Neural cell (in vitro differentiated cells): ENCODE results near the gene RIC3. TPM values are rescaled to one million over a fixed set of nuclear protein-coding genes. Genes with fewer than 3 reads are reported as not detected.

Source experiments
- H2AFZ ChIP-seq: fragments of 200-600, 300-800 bp; sonication (generic), shearing (Covaris generic); 2 replicates; pipeline ENCODE4 v1.6.0; 2014; ENCODE audit warnings: low read depth, mild to moderate bottlenecking, antibody characterized with exemption, low read length, moderate library complexity
- H3F3A ChIP-seq: fragments of 200-600 bp; shearing (Covaris generic); 2 replicates; pipeline ENCODE4 v1.6.1; 2016; ENCODE audit warnings: mild to moderate bottlenecking, moderate library complexity, mixed read lengths, antibody characterized with exemption, low read length; ENCODE audit not compliant: insufficient read depth, poor library complexity, severe bottlenecking
- H3K27ac ChIP-seq: fragments of 200-600, 300-800 bp; sonication (generic), shearing (Covaris generic); 2 replicates; pipeline ENCODE4 v1.5.1; 2014; ENCODE audit warnings: mild to moderate bottlenecking, low read length, moderate library complexity
- H3K27me3 ChIP-seq: fragments of 300-800, 200-600 bp; sonication (generic), shearing (Covaris generic); 2 replicates; pipeline ENCODE4 v1.6.0; 2014; ENCODE audit warnings: mild to moderate bottlenecking, low read depth, low read length, moderate library complexity; ENCODE audit not compliant: insufficient read depth
- H3K36me3 ChIP-seq: fragments of 300-800, 200-600 bp; sonication (generic), shearing (Covaris generic); 2 replicates; pipeline ENCODE4 v1.5.1; 2014; ENCODE audit warnings: mild to moderate bottlenecking, antibody characterized with exemption, low read length, moderate library complexity; ENCODE audit not compliant: insufficient read depth
- H3K4me2 ChIP-seq: fragments of 300-800, 200-600 bp; sonication (generic), shearing (Covaris generic); 2 replicates; pipeline ENCODE4 v1.6.0; 2014; ENCODE audit warnings: mild to moderate bottlenecking, low read length
- H3K4me3 ChIP-seq: fragments of 300-800, 200-600 bp; sonication (generic), shearing (Covaris generic); 2 replicates; pipeline ENCODE4 v1.5.1; 2014; ENCODE audit warnings: mild to moderate bottlenecking, low read length, moderate library complexity
- H3K79me2 ChIP-seq: fragments of 200-600 bp; shearing (Covaris generic); replicated peaks from 2 replicates; pipeline ENCODE4 v1.6.0; 2014; ENCODE audit warnings: mild to moderate bottlenecking, low read length, moderate library complexity; ENCODE audit not compliant: insufficient read depth
- H3K9ac ChIP-seq: fragments of 300-800, 200-600 bp; sonication (generic), shearing (Covaris generic); 2 replicates; pipeline ENCODE4 v1.6.1; 2016; ENCODE audit warnings: mild to moderate bottlenecking, low read length, mixed read lengths
- H3K9me2 ChIP-seq: fragments of 200-600 bp; shearing (Covaris generic); 2 replicates; pipeline ENCODE4 v1.6.1; 2016; ENCODE audit warnings: mild to moderate bottlenecking, low read length, mixed read lengths; ENCODE audit not compliant: insufficient read depth
- H3K9me3 ChIP-seq: fragments of 200-600, 300-800 bp; sonication (generic), shearing (Covaris generic); 2 replicates; pipeline ENCODE4 v1.6.1; 2016; ENCODE audit warnings: mild to moderate bottlenecking, mixed run types, low read length, moderate library complexity, mixed read lengths
- H4K20me1 ChIP-seq: fragments of 200-600 bp; shearing (Covaris generic); 2 replicates; pipeline ENCODE4 v1.6.1; 2016; ENCODE audit warnings: mild to moderate bottlenecking, mixed run types; ENCODE audit not compliant: insufficient read depth
- EP300 ChIP-seq: fragments of 450-650 bp; conservative IDR thresholded peaks from 2 replicates; pipeline ENCODE4 v1.6.1; 2014; ENCODE audit warnings: antibody characterized with exemption, mild to moderate bottlenecking, moderate library complexity; ENCODE audit not compliant: poor library complexity, severe bottlenecking
- EZH2 ChIP-seq: fragments of 200-600, 300-800 bp; shearing (Covaris generic), sonication (generic); IDR thresholded peaks from 2 replicates; pipeline ENCODE4 v1.6.1; 2014; ENCODE audit warnings: antibody characterized with exemption, low read length, borderline replicate concordance, mild to moderate bottlenecking; ENCODE audit not compliant: insufficient read depth, poor library complexity, severe bottlenecking
- MXI1 ChIP-seq: fragments of 450-650 bp; conservative IDR thresholded peaks from 2 replicates; pipeline ENCODE4 v1.6.1; 2014; ENCODE audit warnings: antibody characterized with exemption, mild to moderate bottlenecking; ENCODE audit not compliant: poor library complexity, severe bottlenecking
- POLR2AphosphoS5 ChIP-seq: IDR thresholded peaks from 2 replicates; pipeline ENCODE4 v1.6.1; 2012
- RAD21 ChIP-seq: fragments of 450-650 bp; conservative IDR thresholded peaks from 2 replicates; pipeline ENCODE4 v1.6.1; 2014; ENCODE audit warnings: antibody characterized with exemption, mild to moderate bottlenecking, moderate library complexity
- SMC3 ChIP-seq: fragments of 450-650 bp; conservative IDR thresholded peaks from 2 replicates; pipeline ENCODE4 v1.6.1; 2014; ENCODE audit warnings: antibody characterized with exemption, mild to moderate bottlenecking, moderate library complexity; ENCODE audit not compliant: poor library complexity
- TAF1 ChIP-seq: IDR thresholded peaks from 2 replicates; pipeline ENCODE4 v1.6.1; 2012; ENCODE audit warnings: low read depth
- polyA plus RNA-seq: library from polyadenylated mRNA; depleted of rRNA; stranded (reverse); fragments of >200 nt; gene quantifications from 2 replicates; pipeline ENCODE4 v1.2.3, GENCODE V29; 2014
- TF ChIP-seq, protein P1 (sequence below): IDR thresholded peaks from 2 replicates; pipeline ENCODE4 v1.6.1; 2012; ENCODE audit warnings: borderline replicate concordance
- TF ChIP-seq, protein P2 (sequence below): fragments of 450-650 bp; IDR thresholded peaks from 2 replicates; pipeline ENCODE4 v1.5.1; 2014; ENCODE audit warnings: antibody characterized with exemption, mild to moderate bottlenecking, moderate library complexity; ENCODE audit not compliant: poor library complexity, severe bottlenecking

The RIC3 gene
- polyA plus RNA-seq, 1 donor from 2014 or later, result 94.5 TPM

DNA sequence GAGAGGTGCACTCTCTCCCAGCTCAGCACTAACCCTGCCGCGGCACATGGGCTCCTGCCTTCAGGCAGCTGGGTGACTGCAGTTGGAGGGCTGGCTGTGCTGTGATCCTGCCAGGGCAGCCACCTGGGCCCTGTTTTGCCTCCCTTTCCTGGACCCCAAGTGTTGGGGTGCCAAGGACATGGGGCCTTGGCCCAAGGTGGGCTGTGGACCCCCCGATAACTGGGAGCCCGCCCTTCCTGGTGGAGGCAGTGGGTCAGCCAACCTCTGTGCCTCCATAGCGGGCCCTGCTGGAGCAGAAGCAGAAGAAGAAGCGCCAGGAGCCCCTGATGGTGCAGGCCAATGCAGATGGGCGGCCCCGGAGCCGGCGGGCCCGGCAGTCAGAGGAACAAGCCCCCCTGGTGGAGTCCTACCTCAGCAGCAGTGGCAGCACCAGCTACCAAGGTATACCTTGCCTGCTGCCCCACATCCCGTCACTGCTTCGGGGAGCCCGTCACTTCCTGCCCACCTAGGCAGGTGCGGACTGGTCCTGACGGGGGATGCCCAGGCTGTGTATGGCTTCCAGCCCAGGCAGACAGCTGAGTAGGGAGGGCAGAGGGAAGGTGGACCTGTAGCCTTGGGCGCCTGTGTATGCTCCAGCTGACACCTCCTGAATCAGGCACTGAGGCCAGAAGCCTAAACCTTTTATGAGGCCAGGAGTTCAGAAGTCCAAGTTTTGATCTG lies 78.9 kb downstream of the RIC3 start:
- Histone ChIP-seq H2AFZ (no peak overlapping the region), H3K9me2 (no peaks in the 10 kb centered on the region), H3K27me3 (no peaks in the 10 kb centered on the region), H3K4me3 (no peak overlapping the region), H3F3A (no peaks in the 10 kb centered on the region), H3K36me3 (peaks cover 5% of the 10 kb centered on the region), H4K20me1 (peaks cover 4% of the 10 kb centered on the region), H3K79me2 (peaks cover 41% of the 10 kb centered on the region), H3K9me3 (no peaks in the 10 kb centered on the region), H3K9ac (no peak overlapping the region), H3K27ac (no peak overlapping the region), H3K4me2 (no peak overlapping the region)
- TF ChIP-seq MXI1, result no peak
- no peak for TF ChIP-seq POLR2AphosphoS5
- no peak for TF ChIP-seq EZH2
- no peak for TF ChIP-seq TAF1
- no peak for TF ChIP-seq SMC3

GRCh38 chr11:8087756-8088155 lies 81.1 kb downstream of the RIC3 start:
- H4K20me1 ChIP-seq, result peaks cover 4% of the 10 kb centered on the region
- H3F3A ChIP-seq, result peaks cover 3% of the 10 kb centered on the region
- no peak overlapping the region for H2AFZ ChIP-seq
- H3K4me3 ChIP-seq, result no peak overlapping the region
- no peak overlapping the region for H3K4me2 ChIP-seq
- peaks cover 54% of the 10 kb centered on the region for H3K79me2 ChIP-seq
- no peak overlapping the region for H3K9ac ChIP-seq
- TF ChIP-seq, protein P1, sequence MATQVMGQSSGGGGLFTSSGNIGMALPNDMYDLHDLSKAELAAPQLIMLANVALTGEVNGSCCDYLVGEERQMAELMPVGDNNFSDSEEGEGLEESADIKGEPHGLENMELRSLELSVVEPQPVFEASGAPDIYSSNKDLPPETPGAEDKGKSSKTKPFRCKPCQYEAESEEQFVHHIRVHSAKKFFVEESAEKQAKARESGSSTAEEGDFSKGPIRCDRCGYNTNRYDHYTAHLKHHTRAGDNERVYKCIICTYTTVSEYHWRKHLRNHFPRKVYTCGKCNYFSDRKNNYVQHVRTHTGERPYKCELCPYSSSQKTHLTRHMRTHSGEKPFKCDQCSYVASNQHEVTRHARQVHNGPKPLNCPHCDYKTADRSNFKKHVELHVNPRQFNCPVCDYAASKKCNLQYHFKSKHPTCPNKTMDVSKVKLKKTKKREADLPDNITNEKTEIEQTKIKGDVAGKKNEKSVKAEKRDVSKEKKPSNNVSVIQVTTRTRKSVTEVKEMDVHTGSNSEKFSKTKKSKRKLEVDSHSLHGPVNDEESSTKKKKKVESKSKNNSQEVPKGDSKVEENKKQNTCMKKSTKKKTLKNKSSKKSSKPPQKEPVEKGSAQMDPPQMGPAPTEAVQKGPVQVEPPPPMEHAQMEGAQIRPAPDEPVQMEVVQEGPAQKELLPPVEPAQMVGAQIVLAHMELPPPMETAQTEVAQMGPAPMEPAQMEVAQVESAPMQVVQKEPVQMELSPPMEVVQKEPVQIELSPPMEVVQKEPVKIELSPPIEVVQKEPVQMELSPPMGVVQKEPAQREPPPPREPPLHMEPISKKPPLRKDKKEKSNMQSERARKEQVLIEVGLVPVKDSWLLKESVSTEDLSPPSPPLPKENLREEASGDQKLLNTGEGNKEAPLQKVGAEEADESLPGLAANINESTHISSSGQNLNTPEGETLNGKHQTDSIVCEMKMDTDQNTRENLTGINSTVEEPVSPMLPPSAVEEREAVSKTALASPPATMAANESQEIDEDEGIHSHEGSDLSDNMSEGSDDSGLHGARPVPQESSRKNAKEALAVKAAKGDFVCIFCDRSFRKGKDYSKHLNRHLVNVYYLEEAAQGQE, result no peak
- TF ChIP-seq TAF1 (no peak), MXI1 (no peak), EP300 (no peak), EZH2 (no peak), RAD21 (no peak), POLR2AphosphoS5 (no peak), SMC3 (no peak)
- TF ChIP-seq, protein P2, sequence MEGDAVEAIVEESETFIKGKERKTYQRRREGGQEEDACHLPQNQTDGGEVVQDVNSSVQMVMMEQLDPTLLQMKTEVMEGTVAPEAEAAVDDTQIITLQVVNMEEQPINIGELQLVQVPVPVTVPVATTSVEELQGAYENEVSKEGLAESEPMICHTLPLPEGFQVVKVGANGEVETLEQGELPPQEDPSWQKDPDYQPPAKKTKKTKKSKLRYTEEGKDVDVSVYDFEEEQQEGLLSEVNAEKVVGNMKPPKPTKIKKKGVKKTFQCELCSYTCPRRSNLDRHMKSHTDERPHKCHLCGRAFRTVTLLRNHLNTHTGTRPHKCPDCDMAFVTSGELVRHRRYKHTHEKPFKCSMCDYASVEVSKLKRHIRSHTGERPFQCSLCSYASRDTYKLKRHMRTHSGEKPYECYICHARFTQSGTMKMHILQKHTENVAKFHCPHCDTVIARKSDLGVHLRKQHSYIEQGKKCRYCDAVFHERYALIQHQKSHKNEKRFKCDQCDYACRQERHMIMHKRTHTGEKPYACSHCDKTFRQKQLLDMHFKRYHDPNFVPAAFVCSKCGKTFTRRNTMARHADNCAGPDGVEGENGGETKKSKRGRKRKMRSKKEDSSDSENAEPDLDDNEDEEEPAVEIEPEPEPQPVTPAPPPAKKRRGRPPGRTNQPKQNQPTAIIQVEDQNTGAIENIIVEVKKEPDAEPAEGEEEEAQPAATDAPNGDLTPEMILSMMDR, result no peak
- H3K27ac ChIP-seq, result no peak overlapping the region
- no peaks in the 10 kb centered on the region for H3K27me3 ChIP-seq
- peaks cover 5% of the 10 kb centered on the region for H3K36me3 ChIP-seq
- no peaks in the 10 kb centered on the region for H3K9me3 ChIP-seq
- H3K9me2 ChIP-seq, result no peaks in the 10 kb centered on the region
